IMR-90 (cell line): Measurements from ENCODE around the gene COL4A1. TPM values are rescaled to one million over a fixed set of nuclear protein-coding genes. Genes with fewer than 3 reads are reported as not detected.

Source experiments
- ATAC-seq: fragments of 200-7000 bp; cut with Tn5 transposase; 2 replicates; pipeline ENCODE4 v1.9.1; 2020; ENCODE audit warnings: low read depth, mild to moderate bottlenecking, moderate library complexity
- BruUV-seq: library from RNA; stranded (reverse); fragments of 400-500 nt; replicated peaks from 2 replicates; lab custom pipeline; 2021; lab: Mats Ljungman, UMichigan
- CTCF ChIA-PET: fragments of 300-600 bp; formaldehyde crosslinking; extraction: SDS; loops from one replicate; lab custom pipeline; 2021; ENCODE audit warnings: antibody characterized with exemption; lab: Yijun Ruan, JAX
- POLR2A ChIA-PET: fragments of 300-600 bp; sonication (Branson Sonifier 250); formaldehyde crosslinking; loops from one replicate; lab custom pipeline; 2022; ENCODE audit warnings: antibody characterized with exemption; ENCODE audit not compliant: unreplicated experiment; lab: Charles Lee
- DNase-seq: peaks from one replicate; pipeline ENCODE4 v3.0.0; 2013
- H2AFZ ChIP-seq: replicated peaks from 2 replicates; pipeline ENCODE3; 2013; ENCODE audit warnings: low read length, mild to moderate bottlenecking; ENCODE audit not compliant: poor library complexity
- H2AK5ac ChIP-seq: 2 replicates; pipeline ENCODE4 v1.6.1; 2013; ENCODE audit warnings: low read depth, low read length, inconsistent platforms
- H2AK9ac ChIP-seq: replicated peaks from 2 replicates; pipeline ENCODE3; 2013; ENCODE audit warnings: mild to moderate bottlenecking, low read depth, low read length, moderate library complexity; ENCODE audit not compliant: poor library complexity
- H2BK120ac ChIP-seq: 2 replicates; pipeline ENCODE4 v1.6.1; 2013; ENCODE audit warnings: low read depth, low read length, inconsistent platforms
- H2BK15ac ChIP-seq: 3 replicates; pipeline ENCODE4 v1.6.1; 2013; ENCODE audit warnings: low read depth, low read length, inconsistent platforms
- H2BK20ac ChIP-seq: 2 replicates; pipeline ENCODE4 v1.6.1; 2013; ENCODE audit warnings: low read depth, mild to moderate bottlenecking, inconsistent platforms, low read length, moderate library complexity
- H2BK5ac ChIP-seq: 2 replicates; pipeline ENCODE4 v1.6.1; 2013; ENCODE audit warnings: mild to moderate bottlenecking, low read depth, low read length, inconsistent platforms; ENCODE audit not compliant: poor library complexity, severe bottlenecking
- H3K14ac ChIP-seq: replicated peaks from 2 replicates; pipeline ENCODE4 v1.6.1; 2013; ENCODE audit warnings: low read depth, low read length, inconsistent platforms
- H3K18ac ChIP-seq: 2 replicates; pipeline ENCODE4 v1.6.1; 2013; ENCODE audit warnings: low read depth, low read length, control low read depth
- H3K23ac ChIP-seq: 2 replicates; pipeline ENCODE4 v1.6.1; 2013; ENCODE audit warnings: low read depth, low read length, inconsistent platforms
- H3K27ac ChIP-seq: 2 replicates; pipeline ENCODE4 v1.5.1; 2013; ENCODE audit warnings: mild to moderate bottlenecking, control low read depth, low read length; ENCODE audit not compliant: insufficient read depth
- H3K27me3 ChIP-seq: 2 replicates; pipeline ENCODE4 v1.6.1; 2013; ENCODE audit warnings: low read length; ENCODE audit not compliant: control insufficient read depth, insufficient read depth
- H3K36me3 ChIP-seq: 2 replicates; pipeline ENCODE4 v1.6.1; 2013; ENCODE audit warnings: low read length, mixed read lengths; ENCODE audit not compliant: control insufficient read depth, insufficient read depth
- H3K4ac ChIP-seq: 2 replicates; pipeline ENCODE4 v1.6.1; 2013; ENCODE audit warnings: low read depth, low read length, inconsistent platforms
- H3K4me1 ChIP-seq: 2 replicates; pipeline ENCODE4 v1.6.1; 2013; ENCODE audit warnings: low read length, mixed read lengths; ENCODE audit not compliant: control insufficient read depth, insufficient read depth
- H3K4me2 ChIP-seq: 2 replicates; pipeline ENCODE4 v1.6.1; 2013; ENCODE audit warnings: low read depth, mild to moderate bottlenecking, control low read depth, low read length, moderate library complexity
- H3K4me3 ChIP-seq: 2 replicates; pipeline ENCODE4 v1.5.1; 2013; ENCODE audit warnings: low read depth, mild to moderate bottlenecking, control low read depth, low read length, moderate library complexity; ENCODE audit not compliant: insufficient read depth
- H3K56ac ChIP-seq: 2 replicates; pipeline ENCODE4 v1.6.1; 2013; ENCODE audit warnings: low read length, inconsistent platforms; ENCODE audit not compliant: insufficient read depth; ENCODE audit errors: extremely low read depth
- H3K79me1 ChIP-seq, 2 experiments: 2 replicates each; pipeline ENCODE4 v1.6.1; 2013; ENCODE audit warnings: low read length in 2 of 2, inconsistent platforms in 1 of 2, low read depth in 1 of 2
- H3K9ac ChIP-seq: 2 replicates; pipeline ENCODE4 v1.6.1; 2013; ENCODE audit warnings: low read depth, low read length, control low read depth
- H3K9me1 ChIP-seq: 2 replicates; pipeline ENCODE4 v1.6.1; 2013; ENCODE audit warnings: low read length, inconsistent platforms; ENCODE audit not compliant: insufficient read depth
- H3K9me3 ChIP-seq: 2 replicates; pipeline ENCODE4 v1.6.1; 2013; ENCODE audit warnings: low read length; ENCODE audit not compliant: control insufficient read depth, insufficient read depth
- H4K20me1 ChIP-seq: 2 replicates; pipeline ENCODE4 v1.6.1; 2013; ENCODE audit warnings: low read length, inconsistent platforms; ENCODE audit not compliant: insufficient read depth
- H4K5ac ChIP-seq: 2 replicates; pipeline ENCODE4 v1.6.1; 2013; ENCODE audit warnings: mild to moderate bottlenecking, low read depth, low read length, control low read depth
- H4K8ac ChIP-seq, 2 experiments: 2 replicates each; pipeline ENCODE4 v1.6.1; 2013; ENCODE audit warnings: low read depth in 2 of 2, low read length in 2 of 2, control low read depth in 1 of 2, inconsistent platforms in 1 of 2
- H4K91ac ChIP-seq: 2 replicates; pipeline ENCODE4 v1.6.1; 2013; ENCODE audit warnings: low read depth, low read length, inconsistent platforms; ENCODE audit not compliant: insufficient read depth
- BHLHE40 ChIP-seq: fragments of 150-350 bp; IDR thresholded peaks from 2 replicates; pipeline ENCODE4 v1.6.1; 2016; ENCODE audit warnings: mild to moderate bottlenecking, low read depth, low read length
- CTCF ChIP-seq: conservative IDR thresholded peaks from 2 replicates; pipeline ENCODE4 v1.5.1; 2012; ENCODE audit warnings: mild to moderate bottlenecking, low read depth, low read length, improper control_type of control experiment
- NFE2L2 ChIP-seq: fragments of 150-350 bp; IDR thresholded peaks from 2 replicates; pipeline ENCODE4 v1.6.1; 2016; ENCODE audit warnings: low read depth, mild to moderate bottlenecking, low read length
- WGBS, 2 experiments: methylation state at CpG; one replicate each; pipeline versions ENCODE4 v1.1.5 to v1.1.7; 2013; ENCODE audit warnings: missing lambda C conversion rate in 2 of 2; ENCODE audit not compliant: insufficient read length in 1 of 2; ENCODE audit errors: extremely low coverage in 2 of 2; 5-methylcytosine and 5-hydroxymethylcytosine counted together
- dilution Hi-C: fragments of 300-500 bp; cut with HindIII; formaldehyde crosslinking; loops from one replicate; pipeline ENCODE4 v1.14.3; 2018; ENCODE audit warnings: low sequenced_read_pairs; ENCODE audit not compliant: unreplicated experiment
- in situ Hi-C: fragments of 300-500 bp; cut with MboI; formaldehyde crosslinking; loops from 3 replicates; pipeline ENCODE4 v1.14.3; 2019; ENCODE audit warnings: low sequenced_read_pairs, inconsistent platforms, mixed read lengths
- intact Hi-C: fragments of 100-400 bp; cut with micrococcal nuclease; formaldehyde crosslinking; loops from 2 replicates; pipeline ENCODE4 v1.10.0; 2022
- polyA plus RNA-seq, 3 experiments: library from polyadenylated mRNA; depleted of rRNA; stranded (reverse); fragments of >200 nt; gene quantifications; 2 replicates each; pipeline ENCODE4 v1.2.3, GENCODE V29; 2012; ENCODE audit warnings: low replicate concordance in 1 of 3
- total RNA-seq: library from RNA; depleted of rRNA; stranded (reverse); fragments of >200 nt; gene quantifications from 2 replicates; pipeline ENCODE4 v1.2.3, GENCODE V29; 2012

COL4A1 gene
- total and polyA plus RNA-seq, 2 of the 4 experiments (the other 2 are of a cell fraction): 230 to 337 TPM

DNA sequence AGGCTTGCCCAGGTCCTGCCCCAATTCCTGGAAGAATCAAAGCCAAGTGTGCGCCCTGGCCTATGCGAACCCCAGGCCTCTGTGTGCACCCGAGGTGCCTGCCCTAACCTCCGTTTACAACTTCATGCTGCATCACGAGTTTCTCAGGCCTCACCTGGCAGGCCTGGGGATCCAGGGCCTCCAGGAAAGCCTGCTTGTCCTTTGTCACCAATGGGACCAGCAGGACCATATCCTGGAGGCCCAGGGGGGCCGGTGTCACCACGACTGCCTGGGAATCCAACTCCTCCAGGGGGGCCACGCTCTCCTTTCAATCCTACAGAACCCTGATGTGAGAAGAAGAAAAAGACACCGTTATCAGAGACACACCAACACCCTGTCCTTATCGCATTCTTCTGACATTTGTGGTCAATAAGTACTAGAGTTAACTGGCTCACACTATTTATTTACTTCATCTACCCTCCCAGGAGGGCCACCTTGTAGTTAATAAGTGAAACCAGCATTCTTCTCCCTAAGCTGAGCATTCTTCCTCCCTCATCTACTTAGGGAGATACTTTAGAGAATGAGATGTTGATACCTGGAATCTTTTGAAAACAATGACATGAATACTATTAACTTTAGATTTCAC is 120.6 kb downstream of the COL4A1 start:
- no peaks in the 10 kb centered on the region for H3K9me3 ChIP-seq
- dilution Hi-C loops: no loop called here
- WGBS, 2 experiments: 90% methylated on average over 4 of the region's 10 CpGs; no CpG with 5 or more reads in 1 of the 2 experiments
- H4K5ac ChIP-seq: no peak overlapping the region
- H3K79me1 ChIP-seq: peaks cover 7 to 65% of the 10 kb centered on the region in 2 experiments; a peak in 3 of 4 replicates
- no TSS peak for BruUV-seq
- H2BK15ac ChIP-seq: no peak overlapping the region
- H4K91ac ChIP-seq: no peak overlapping the region
- H2AK9ac ChIP-seq: no peak overlapping the region
- H2BK120ac ChIP-seq: no peak overlapping the region
- 0 out of 2 replicates have a peak, but pooled peaks cover 9% of the 10 kb centered on the region for H4K20me1 ChIP-seq
- H3K14ac ChIP-seq: no peak overlapping the region
- H3K27ac ChIP-seq: no peak overlapping the region
- no peak overlapping the region for H2BK20ac ChIP-seq
- TF ChIP-seq NFE2L2 (no peak), BHLHE40 (no peak), CTCF (no peak)
- ChIA-PET CTCF (no interaction called here), POLR2A (no interaction called here)
- peaks cover 12% of the 10 kb centered on the region for H3K4me1 ChIP-seq
- no peak overlapping the region for H4K8ac ChIP-seq
- H3K4ac ChIP-seq: no peak overlapping the region
- peaks cover 43% of the 10 kb centered on the region for H3K9me1 ChIP-seq
- H3K18ac ChIP-seq: no peak overlapping the region
- H3K4me2 ChIP-seq: no peak overlapping the region
- DNase-seq: no peak
- peak overlapping the region; percentile 48 for H2BK5ac ChIP-seq
- H2AFZ ChIP-seq: no peak overlapping the region
- no peak for ATAC-seq
- no peak overlapping the region for H3K56ac ChIP-seq
- intact Hi-C loops: no loop called here
- no peak overlapping the region for H3K9ac ChIP-seq
- H3K27me3 ChIP-seq: no peaks in the 10 kb centered on the region
- no peak overlapping the region for H2AK5ac ChIP-seq
- H3K4me3 ChIP-seq: no peak overlapping the region
- in situ Hi-C loops: no loop called here
- no peak overlapping the region for H3K23ac ChIP-seq
- peaks cover 73% of the 10 kb centered on the region for H3K36me3 ChIP-seq
